ENCODE measurements around the gene GDPD5.

The GDPD5 gene

GRCh38 chr11:75558939-75559843 is 33.5 kb upstream of the GDPD5 start:
- DNase-seq, result peak; percentile 42

GRCh38 chr11:75557666-75558494 is 32.1 kb upstream of the GDPD5 start:
- no peak for DNase-seq

- no peak for DNase-seq
Measured at GRCh38 chr11:75556275-75556674, 30.5 kb upstream of the GDPD5 start.

- no peak for DNase-seq
Measured at GRCh38 chr11:75555079-75555811, 29.5 kb upstream of the GDPD5 start.

- peak; percentile 79 for DNase-seq
Measured at GRCh38 chr11:75554258-75555022, 28.7 kb upstream of the GDPD5 start.

- no peak for DNase-seq
Measured at GRCh38 chr11:75553889-75554257, 28.1 kb upstream of the GDPD5 start.

- no peak for DNase-seq
Measured at GRCh38 chr11:75553182-75553581, 27.4 kb upstream of the GDPD5 start.

- DNase-seq, result no peak
Measured at GRCh38 chr11:75549370-75549958, 23.7 kb upstream of the GDPD5 start.

GRCh38 chr11:75548595-75549272 is 23.0 kb upstream of the GDPD5 start:
- DNase-seq, result no peak

GRCh38 chr11:75547617-75548058 is 21.9 kb upstream of the GDPD5 start:
- DNase-seq, result peak; percentile 66

- DNase-seq, result no peak
Measured at GRCh38 chr11:75547177-75547576, 21.4 kb upstream of the GDPD5 start.

- no peak for DNase-seq
Measured at GRCh38 chr11:75543806-75544205, 18.1 kb upstream of the GDPD5 start.

GRCh38 chr11:75542088-75542438 is 16.3 kb upstream of the GDPD5 start:
- no peak for DNase-seq

- no peak for DNase-seq
Measured at GRCh38 chr11:75541193-75542087, 15.7 kb upstream of the GDPD5 start.

- DNase-seq, result no peak
Measured at GRCh38 chr11:75539459-75540334, 14.0 kb upstream of the GDPD5 start.

GRCh38 chr11:75538150-75538942 is 12.6 kb upstream of the GDPD5 start:
- DNase-seq, result no peak

- DNase-seq, result no peak
Measured at GRCh38 chr11:75537740-75538139, 12.0 kb upstream of the GDPD5 start.
